Measurements from ENCODE around the gene CAPZA1.

DNA sequence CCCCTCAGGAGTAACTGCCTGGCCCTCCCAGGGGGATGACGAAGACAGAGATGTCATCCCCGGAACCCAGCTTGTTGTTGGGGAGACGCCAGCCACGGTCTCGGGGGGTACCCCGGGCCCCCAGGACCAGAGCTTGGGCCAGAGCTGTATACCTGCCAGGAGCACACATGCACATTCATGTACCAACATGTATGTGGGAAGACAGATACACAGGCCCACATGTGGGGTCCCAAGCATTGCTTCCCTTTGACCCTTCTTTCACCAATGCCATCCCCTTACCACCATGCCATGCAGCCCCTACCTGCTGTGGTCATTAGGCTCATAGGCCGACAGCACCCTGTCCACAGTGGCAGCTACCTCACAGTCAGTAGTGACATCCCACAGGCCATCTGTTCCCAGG lies 90.5 kb downstream of the CAPZA1 start:
- no peak for TF ChIP-seq POLR2A (IDR thresholded peaks at IDR 0.05)
- TF ChIP-seq, protein P1, sequence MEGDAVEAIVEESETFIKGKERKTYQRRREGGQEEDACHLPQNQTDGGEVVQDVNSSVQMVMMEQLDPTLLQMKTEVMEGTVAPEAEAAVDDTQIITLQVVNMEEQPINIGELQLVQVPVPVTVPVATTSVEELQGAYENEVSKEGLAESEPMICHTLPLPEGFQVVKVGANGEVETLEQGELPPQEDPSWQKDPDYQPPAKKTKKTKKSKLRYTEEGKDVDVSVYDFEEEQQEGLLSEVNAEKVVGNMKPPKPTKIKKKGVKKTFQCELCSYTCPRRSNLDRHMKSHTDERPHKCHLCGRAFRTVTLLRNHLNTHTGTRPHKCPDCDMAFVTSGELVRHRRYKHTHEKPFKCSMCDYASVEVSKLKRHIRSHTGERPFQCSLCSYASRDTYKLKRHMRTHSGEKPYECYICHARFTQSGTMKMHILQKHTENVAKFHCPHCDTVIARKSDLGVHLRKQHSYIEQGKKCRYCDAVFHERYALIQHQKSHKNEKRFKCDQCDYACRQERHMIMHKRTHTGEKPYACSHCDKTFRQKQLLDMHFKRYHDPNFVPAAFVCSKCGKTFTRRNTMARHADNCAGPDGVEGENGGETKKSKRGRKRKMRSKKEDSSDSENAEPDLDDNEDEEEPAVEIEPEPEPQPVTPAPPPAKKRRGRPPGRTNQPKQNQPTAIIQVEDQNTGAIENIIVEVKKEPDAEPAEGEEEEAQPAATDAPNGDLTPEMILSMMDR (IDR thresholded peaks at IDR 0.05), result no peak

Data from Peyer's patch (tissue), 4 donors.